AG04449 (cell line): ENCODE results near the gene SPTLC1.
A peak's percentile ranks its signal among the peaks of the same experiment; 100 is the strongest.

ENCODE experiments used
- CTCF ChIA-PET: fragments of 350-600 bp; formaldehyde crosslinking; extraction: SDS; loops from one replicate; lab custom pipeline; 2021; ENCODE audit warnings: antibody characterized with exemption; lab: Yijun Ruan, JAX
- POLR2A ChIA-PET: fragments of 400-600, 350-600 bp; formaldehyde crosslinking; extraction: SDS; loops from one replicate; lab custom pipeline; 2020; ENCODE audit warnings: antibody characterized with exemption, inconsistent platforms; lab: Yijun Ruan, JAX
- DNase-seq: peaks from one replicate; pipeline ENCODE4 v3.0.0-alpha.2; 2010; ENCODE audit warnings: low read depth, low spot score
- H3K4me3 ChIP-seq: 2 replicates; pipeline ENCODE4 v1.5.1; 2011; ENCODE audit warnings: low read depth, mild to moderate bottlenecking, control low read depth, low read length
- CTCF ChIP-seq: IDR thresholded peaks from one replicate; pipeline ENCODE4 v1.5.1; 2011; ENCODE audit warnings: mild to moderate bottlenecking, moderate library complexity, low read length, control low read depth, inconsistent platforms; ENCODE audit not compliant: insufficient read depth; ENCODE audit errors: missing control alignments

SPTLC1 gene

GRCh38 chr9:92001244-92001643 is 114.0 kb downstream of the SPTLC1 start:
- no peak for DNase-seq
- no peak for TF ChIP-seq CTCF
- POLR2A ChIA-PET = no interaction called here
- CTCF ChIA-PET = interaction anchor here (1.2 to 2.2 kb wide), 5 partner anchors 9 to 242 kb away, joined by 3 to 9 read pairs (median 7); no protein-coding TSS in a partner anchor
- H3K4me3 ChIP-seq = no peak overlapping the region

GRCh38 chr9:91995000-91995655 is 120.1 kb downstream of the SPTLC1 start:
- DNase-seq = no peak
- ChIA-PET POLR2A (no interaction called here), CTCF (interaction anchor here (1.8 kb wide), 1 partner anchor 40 kb away, joined by 7 read pairs; no protein-coding TSS in a partner anchor)
- no peak overlapping the region for H3K4me3 ChIP-seq
- no peak for TF ChIP-seq CTCF

DNA sequence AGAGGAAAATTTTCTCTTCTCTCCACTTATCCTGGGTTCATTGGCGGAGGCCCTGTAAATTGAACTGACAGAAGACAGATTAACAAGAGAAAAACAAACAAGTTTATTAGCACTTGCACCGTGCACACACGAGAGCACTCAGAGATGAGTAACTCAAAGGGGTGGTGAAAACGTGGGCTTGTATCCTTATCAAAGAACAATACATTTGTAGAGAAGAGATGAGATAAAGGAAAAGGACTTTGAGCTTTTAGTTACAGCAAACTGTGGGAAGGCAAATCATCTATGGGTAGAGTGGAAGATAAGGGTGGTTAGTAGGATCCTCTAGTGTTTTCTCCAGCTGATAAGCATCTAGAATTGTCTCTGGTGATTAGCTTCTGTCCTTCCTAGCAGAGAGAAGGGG is 120.8 kb downstream of the SPTLC1 start:
- H3K4me3 ChIP-seq = no peak overlapping the region
- POLR2A ChIA-PET = no interaction called here
- CTCF ChIA-PET = interaction anchor here (1.8 kb wide), 1 partner anchor 39 kb away, joined by 7 read pairs; no protein-coding TSS in a partner anchor
- no peak for DNase-seq
- TF ChIP-seq CTCF = no peak

DNA sequence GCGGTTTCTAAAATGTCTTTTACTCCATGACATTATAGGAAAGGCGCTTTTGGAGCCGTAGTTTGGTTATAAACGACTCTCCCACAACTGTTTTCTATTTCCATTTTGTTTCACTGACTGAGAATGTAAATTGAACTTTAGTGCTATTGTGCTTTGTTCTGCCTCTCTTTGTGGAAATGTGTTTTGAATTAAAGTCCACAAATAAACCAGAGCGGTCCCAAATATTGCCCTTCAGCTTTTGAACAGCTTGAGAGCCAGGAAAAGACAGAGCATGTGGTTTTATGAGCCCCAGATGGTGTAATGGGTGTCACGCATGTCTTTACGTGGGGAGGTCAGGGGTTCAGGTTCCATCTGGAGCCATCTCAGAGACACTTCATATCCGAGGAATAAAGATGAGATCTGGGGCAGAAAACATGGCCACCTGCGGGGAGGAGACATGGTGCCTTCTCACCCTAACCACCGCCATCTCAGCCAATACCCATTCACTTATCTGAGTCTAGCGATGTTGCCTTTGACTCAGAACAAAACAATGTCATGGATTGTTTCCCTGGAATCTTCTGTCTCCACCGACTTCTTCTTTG is 122.7 kb downstream of the SPTLC1 start:
- no peak for DNase-seq
- no peak for TF ChIP-seq CTCF
- POLR2A ChIA-PET = no interaction called here
- H3K4me3 ChIP-seq = no peak overlapping the region
- CTCF ChIA-PET = interaction anchor here (1.6 to 2.7 kb wide), 3 partner anchors 9 to 38 kb away, joined by 3 to 10 read pairs (median 8); no protein-coding TSS in a partner anchor

- no peak for TF ChIP-seq CTCF
- ChIA-PET POLR2A (no interaction called here), CTCF (interaction anchor here (0.9 to 2.7 kb wide), 5 partner anchors 9 to 37 kb away, joined by 3 to 10 read pairs (median 7); no protein-coding TSS in a partner anchor)
- DNase-seq = no peak
- peak overlapping the region; percentile 23 for H3K4me3 ChIP-seq
These were observed 123.4 kb downstream of the SPTLC1 start for GRCh38 chr9:91991721-91992341.

DNA sequence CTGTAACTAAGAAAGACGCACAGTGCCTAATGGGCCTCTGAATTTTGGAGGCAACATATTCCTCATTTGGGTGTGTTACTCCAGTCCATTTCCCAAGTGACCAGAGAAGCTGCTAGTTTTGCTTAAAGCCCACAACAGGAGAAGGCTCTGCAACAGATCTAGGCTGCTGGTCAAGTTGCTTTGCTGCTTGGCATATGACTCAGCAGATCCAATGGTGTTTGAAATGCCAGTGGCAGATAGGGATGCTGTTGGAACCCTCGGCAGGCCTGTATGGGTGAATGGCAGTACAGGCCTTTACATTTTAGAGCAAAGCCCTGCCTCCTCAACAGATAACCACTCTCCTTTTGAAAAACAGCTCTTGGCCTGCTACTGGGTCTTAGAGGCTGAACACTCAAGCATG is 129.0 kb downstream of the SPTLC1 start:
- ChIA-PET POLR2A (no interaction called here), CTCF (interaction anchor here (1.6 to 2.8 kb wide), 2 partner anchors 32 to 36 kb away, joined by 6 to 9 read pairs; partner anchors contain the start of gene ROR2)
- H3K4me3 ChIP-seq = no peak overlapping the region
- DNase-seq = no peak
- TF ChIP-seq CTCF = no peak
